ENCODE results near the gene UBE2F.

DNA sequence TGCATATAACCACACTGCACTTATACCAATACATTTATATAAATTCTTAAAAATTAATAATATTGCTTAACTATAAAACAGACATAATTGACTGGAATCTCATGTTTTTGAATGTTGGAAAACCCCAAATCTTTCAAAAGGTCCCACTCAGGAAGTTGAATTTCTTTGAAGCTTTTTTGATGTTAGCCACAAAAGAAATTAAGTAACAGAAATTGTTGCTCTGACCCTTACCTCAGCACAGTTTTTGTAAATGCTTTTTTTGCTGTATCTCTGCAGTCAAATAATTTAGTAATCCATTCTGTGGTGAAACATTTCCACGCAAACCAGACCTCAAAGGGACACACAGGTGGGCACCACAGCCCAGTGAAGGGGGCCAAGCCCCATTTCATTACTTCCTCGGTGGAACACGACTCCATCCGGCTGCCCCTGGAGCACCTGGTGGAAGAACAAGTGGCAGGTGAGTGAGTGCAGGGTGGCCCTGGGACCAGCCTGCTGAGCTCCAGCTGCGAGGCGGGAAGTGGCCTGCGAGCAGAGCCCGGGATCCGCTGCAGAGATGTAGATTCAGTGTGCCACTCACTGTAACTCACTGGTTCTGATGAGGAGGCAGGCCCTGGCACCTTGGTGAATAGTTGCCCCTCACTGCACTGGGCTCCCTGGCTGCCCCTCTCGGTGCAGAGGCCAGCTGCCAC, 102.4 kb downstream of the UBE2F start:
- TF ChIP-seq, protein P1, sequence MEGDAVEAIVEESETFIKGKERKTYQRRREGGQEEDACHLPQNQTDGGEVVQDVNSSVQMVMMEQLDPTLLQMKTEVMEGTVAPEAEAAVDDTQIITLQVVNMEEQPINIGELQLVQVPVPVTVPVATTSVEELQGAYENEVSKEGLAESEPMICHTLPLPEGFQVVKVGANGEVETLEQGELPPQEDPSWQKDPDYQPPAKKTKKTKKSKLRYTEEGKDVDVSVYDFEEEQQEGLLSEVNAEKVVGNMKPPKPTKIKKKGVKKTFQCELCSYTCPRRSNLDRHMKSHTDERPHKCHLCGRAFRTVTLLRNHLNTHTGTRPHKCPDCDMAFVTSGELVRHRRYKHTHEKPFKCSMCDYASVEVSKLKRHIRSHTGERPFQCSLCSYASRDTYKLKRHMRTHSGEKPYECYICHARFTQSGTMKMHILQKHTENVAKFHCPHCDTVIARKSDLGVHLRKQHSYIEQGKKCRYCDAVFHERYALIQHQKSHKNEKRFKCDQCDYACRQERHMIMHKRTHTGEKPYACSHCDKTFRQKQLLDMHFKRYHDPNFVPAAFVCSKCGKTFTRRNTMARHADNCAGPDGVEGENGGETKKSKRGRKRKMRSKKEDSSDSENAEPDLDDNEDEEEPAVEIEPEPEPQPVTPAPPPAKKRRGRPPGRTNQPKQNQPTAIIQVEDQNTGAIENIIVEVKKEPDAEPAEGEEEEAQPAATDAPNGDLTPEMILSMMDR (IDR thresholded peaks at IDR 0.05): no peak
- TF ChIP-seq SIN3A (IDR thresholded peaks at IDR 0.05; ENCODE audit: borderline replicate concordance, insufficient read depth, low read depth, low read length): no peak
- TF ChIP-seq, protein P2, sequence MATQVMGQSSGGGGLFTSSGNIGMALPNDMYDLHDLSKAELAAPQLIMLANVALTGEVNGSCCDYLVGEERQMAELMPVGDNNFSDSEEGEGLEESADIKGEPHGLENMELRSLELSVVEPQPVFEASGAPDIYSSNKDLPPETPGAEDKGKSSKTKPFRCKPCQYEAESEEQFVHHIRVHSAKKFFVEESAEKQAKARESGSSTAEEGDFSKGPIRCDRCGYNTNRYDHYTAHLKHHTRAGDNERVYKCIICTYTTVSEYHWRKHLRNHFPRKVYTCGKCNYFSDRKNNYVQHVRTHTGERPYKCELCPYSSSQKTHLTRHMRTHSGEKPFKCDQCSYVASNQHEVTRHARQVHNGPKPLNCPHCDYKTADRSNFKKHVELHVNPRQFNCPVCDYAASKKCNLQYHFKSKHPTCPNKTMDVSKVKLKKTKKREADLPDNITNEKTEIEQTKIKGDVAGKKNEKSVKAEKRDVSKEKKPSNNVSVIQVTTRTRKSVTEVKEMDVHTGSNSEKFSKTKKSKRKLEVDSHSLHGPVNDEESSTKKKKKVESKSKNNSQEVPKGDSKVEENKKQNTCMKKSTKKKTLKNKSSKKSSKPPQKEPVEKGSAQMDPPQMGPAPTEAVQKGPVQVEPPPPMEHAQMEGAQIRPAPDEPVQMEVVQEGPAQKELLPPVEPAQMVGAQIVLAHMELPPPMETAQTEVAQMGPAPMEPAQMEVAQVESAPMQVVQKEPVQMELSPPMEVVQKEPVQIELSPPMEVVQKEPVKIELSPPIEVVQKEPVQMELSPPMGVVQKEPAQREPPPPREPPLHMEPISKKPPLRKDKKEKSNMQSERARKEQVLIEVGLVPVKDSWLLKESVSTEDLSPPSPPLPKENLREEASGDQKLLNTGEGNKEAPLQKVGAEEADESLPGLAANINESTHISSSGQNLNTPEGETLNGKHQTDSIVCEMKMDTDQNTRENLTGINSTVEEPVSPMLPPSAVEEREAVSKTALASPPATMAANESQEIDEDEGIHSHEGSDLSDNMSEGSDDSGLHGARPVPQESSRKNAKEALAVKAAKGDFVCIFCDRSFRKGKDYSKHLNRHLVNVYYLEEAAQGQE (IDR thresholded peaks at IDR 0.05; ENCODE audit: insufficient read depth in 1 of 2, low read depth in 2 of 2, low read length in 1 of 2): no peak
